COLO668 (cell line): ENCODE results near the gene AKR1E2.
"Not testable (repeated sequence)": the region's sequence is repeated elsewhere in the genome, so short reads cannot be mapped to it uniquely, and the experiment has no call there.

Experiments
- DNase-seq: peaks from one replicate; lab custom pipeline; 2025; ENCODE audit not compliant: unreplicated experiment; lab: John Stamatoyannopoulos, UW

The AKR1E2 gene

GRCh38 chr10:4813023-4813422 lies 13.0 kb upstream of the AKR1E2 start:
- DNase-seq: no peak

- DNase-seq: no peak
Measured at GRCh38 chr10:4813496-4813895, 12.5 kb upstream of the AKR1E2 start.

DNA sequence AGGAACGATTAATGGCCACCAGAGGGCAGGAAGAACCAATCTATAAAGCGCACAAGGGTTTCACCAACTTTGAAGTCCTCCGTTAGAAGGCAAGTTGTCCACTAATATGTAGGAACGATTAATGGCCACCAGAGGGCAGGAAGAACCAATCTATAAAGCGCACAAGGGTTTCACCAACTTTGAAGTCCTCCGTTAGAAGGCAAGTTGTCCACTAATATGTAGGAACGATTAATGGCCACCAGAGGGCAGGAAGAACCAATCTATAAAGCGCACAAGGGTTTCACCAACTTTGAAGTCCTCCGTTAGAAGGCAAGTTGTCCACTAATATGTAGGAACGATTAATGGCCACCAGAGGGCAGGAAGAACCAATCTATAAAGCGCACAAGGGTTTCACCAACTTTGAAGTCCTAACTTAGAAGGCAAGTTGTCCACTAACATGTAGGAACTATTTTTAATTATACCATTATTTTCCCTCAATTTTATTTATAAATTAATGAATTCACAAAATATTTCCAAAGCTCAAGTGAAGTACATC lies 10.3 kb upstream of the AKR1E2 start:
- not testable (repeated sequence) for DNase-seq

GRCh38 chr10:4816966-4817365 lies 9.0 kb upstream of the AKR1E2 start:
- no peak for DNase-seq

- no peak for DNase-seq
Measured at GRCh38 chr10:4819067-4819466, 6.9 kb upstream of the AKR1E2 start.

- DNase-seq: no peak
Measured at GRCh38 chr10:4819707-4820106, 6.3 kb upstream of the AKR1E2 start.

DNA sequence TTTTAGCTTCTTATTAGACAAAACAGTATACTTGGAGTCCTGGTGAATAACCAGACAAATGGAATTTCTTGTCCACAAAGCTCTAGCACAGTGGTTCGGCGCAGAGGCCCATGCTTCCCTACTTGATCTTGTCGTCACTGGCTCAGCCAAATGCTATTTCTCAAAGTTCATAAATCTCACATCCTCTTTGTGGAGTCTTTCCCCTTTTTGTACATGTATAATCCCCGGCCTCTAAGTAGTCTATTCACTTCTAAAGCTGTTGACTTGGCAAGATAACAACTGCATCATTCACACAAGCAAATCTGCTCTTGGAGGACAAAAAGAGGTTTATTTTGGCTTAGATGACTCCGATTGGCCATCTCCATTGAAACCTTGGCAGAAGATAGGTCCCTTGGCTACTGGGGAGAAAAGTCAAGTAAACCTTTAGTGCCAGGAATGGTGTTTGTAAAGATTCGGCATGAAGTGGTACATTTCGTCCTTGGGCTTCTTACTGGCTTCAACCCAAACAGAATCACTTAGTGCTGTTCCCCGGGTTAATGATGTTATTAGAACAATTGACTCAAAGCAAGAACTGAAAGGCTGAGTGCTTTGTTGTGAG lies 5.1 kb upstream of the AKR1E2 start:
- no peak for DNase-seq

- no peak for DNase-seq
Measured at GRCh38 chr10:4822208-4822607, 3.8 kb upstream of the AKR1E2 start.

GRCh38 chr10:4824791-4825310 lies 1.2 kb upstream of the AKR1E2 start:
- peak; percentile 8 for DNase-seq

GRCh38 chr10:4825456-4825867 lies 545 bp upstream of the AKR1E2 start:
- no peak for DNase-seq

DNA sequence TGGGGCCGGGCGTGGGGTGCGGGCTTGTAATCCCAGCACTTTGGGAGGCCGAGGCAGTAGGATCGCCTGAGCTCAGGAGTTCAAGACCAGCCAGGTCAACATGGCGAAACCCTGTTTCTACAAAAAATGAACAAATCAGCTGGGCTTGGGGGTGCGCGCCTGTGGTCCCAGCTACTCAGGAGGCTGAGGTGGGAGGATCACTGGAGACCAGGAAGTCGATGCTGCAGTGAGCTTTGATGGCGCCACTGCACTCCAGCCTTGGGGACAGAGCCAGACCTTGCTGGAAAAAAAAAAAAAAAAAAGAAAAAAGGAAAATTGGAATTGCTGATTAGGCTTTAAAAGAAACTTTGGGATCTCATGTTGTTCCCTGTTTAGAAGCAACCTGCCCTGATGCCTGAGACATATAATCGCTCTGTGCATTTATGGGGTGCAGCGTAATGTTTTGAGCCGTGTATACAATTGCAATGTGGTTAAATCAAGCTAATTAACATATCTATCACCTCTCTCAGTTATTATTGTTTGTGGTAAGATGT lies 851 bp downstream of the AKR1E2 start:
- no peak for DNase-seq

GRCh38 chr10:4828005-4828404 lies 2.0 kb downstream of the AKR1E2 start:
- DNase-seq: no peak

DNA sequence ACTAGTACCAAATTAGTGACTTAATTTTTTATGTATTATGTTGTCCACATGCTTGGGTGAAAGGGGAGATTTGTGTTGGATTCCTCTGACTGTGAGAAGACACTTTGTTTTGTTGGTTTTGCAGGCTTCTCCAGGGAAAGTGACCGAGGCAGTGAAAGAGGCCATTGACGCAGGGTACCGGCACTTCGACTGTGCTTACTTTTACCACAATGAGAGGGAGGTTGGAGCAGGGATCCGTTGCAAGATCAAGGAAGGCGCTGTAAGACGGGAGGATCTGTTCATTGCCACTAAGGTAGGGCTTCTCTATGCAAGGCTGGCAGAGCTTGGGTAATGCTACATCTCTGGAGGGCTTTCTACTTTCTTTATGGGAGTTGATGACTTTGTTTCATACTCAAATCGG lies 4.5 kb downstream of the AKR1E2 start:
- DNase-seq: no peak

- DNase-seq: no peak
Measured at GRCh38 chr10:4831091-4831490, 5.1 kb downstream of the AKR1E2 start.

DNA sequence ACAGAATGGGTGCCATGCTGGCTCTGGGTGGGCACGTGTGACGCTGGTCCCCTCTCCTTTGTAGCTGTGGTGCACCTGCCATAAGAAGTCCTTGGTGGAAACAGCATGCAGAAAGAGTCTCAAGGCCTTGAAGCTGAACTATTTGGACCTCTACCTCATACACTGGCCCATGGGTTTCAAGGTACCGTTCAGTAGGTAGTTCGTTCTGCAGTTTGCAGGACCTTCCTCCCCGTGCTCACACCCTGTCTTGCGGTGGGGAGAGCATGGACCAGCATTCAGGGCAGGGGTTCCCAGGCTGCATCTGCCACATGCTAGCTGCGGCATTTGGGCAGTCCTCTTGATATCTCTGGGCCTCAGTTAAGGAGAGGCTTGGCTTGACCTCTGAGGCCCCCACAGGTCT lies 7.3 kb downstream of the AKR1E2 start:
- DNase-seq: no peak

DNA sequence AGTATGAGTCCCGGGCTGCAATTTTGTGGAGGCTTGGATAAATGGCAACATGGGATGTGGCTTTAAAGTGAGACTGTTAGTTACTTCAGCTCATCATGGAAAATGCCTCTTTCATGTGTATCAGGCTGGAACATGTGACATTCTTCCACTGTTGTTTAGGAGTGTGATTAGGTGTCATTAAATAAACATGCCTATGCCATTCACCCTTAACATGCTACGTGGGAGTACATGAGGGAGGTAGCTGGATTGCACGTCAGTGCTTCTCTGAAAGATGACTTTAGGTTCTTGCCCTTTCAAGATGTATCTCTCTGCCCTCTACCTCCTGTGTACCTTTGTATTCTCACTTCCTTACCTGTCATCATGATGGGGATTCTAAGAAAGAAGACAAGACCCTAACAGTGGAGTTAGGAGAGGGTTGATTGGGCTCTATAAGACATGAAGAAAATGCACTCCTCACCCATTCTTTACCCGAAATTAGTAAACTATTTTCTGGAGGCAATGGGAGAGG lies 8.9 kb downstream of the AKR1E2 start:
- DNase-seq: no peak

GRCh38 chr10:4835494-4835918 lies 9.5 kb downstream of the AKR1E2 start:
- DNase-seq: no peak

- DNase-seq: no peak
Measured at GRCh38 chr10:4836416-4836969, 10.5 kb downstream of the AKR1E2 start.

DNA sequence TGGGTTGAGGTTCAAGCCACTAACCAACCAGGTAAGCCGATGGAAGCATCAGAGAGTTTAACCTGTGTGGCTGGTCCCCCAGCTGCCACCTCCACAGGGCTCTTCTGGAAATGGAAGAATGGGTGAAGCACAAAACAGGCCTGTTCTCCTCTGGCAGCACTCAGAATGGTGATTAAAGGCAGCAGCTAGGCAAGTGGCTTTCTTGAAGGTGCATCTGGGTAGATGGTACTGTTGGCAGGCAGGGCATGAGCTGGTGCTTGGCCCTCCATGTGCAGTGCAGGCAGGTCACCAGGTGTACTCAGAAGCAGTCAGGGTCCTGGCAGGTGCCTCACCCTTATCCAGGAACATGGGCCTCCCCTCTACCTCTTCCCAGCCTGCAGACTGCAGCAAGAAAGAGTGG lies 11.5 kb downstream of the AKR1E2 start:
- no peak for DNase-seq

DNA sequence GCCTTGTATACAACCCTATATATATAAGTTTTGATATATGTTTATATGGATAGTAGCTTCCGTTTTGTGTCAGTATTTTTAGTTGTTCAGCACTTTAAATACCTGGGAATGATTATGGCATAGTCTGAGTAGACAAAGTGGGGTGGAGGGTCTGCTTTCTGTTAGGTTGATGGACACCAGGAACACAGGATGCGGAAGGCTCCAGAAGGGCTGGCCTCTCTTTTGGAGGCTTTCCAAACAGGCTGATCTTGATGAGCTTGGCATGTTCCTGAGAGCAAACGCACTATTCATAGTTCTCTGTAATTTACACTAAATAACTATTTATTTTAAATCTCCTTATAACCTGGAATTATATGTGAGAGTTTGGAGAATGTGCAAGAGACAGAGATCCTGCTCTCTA lies 12.7 kb downstream of the AKR1E2 start:
- DNase-seq: no peak

DNA sequence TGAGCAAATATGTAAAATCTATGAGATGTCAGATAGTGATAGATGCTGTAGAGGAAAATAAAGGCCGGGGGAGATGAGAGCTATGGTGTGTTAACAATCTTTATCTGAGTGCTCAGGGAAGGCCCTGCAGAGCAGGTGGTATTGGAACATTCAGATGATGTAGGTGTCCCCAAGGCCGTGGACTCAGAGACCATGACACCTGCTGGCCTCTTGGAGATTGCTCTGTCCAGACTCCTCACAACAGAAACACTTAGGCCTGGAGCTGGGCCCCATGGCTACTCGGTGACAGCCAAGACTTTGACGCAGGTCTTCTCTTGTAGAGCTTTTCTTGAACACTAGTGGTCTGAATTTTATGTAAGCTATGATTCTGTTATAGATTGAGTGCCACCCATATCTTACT lies 13.3 kb downstream of the AKR1E2 start:
- no peak for DNase-seq

- no peak for DNase-seq
Measured at GRCh38 chr10:4840151-4840550, 14.1 kb downstream of the AKR1E2 start.
